ENCODE measurements around the gene UNC79.

Gene UNC79

GRCh38 chr14:93753647-93754046, 322.9 kb downstream of the UNC79 start (continued):
- TF ChIP-seq ZNF76 (tag by site-specific recombination; IDR thresholded peaks at IDR 0.05; ENCODE audit: borderline replicate concordance, low read depth) (no peak), REPIN1 (tag by site-specific recombination; IDR thresholded peaks at IDR 0.05; ENCODE audit: low read depth) (no peak), ZNF473 (tag by site-specific recombination; IDR thresholded peaks at IDR 0.05) (no peak), ZNF16 (tag by site-specific recombination; IDR thresholded peaks at IDR 0.05; ENCODE audit: low read depth) (no peak), HOXD13 (CRISPR knock-in tag; IDR thresholded peaks at IDR 0.05; ENCODE audit: borderline replicate concordance) (no peak), YY2 (tag by site-specific recombination; IDR thresholded peaks at IDR 0.05) (no peak), ZNF2 (tag by site-specific recombination; IDR thresholded peaks at IDR 0.05) (no peak), ZNF529 (tag by site-specific recombination; IDR thresholded peaks at IDR 0.05; ENCODE audit: insufficient replicate concordance) (no peak), ZBTB1 (tag by site-specific recombination; IDR thresholded peaks at IDR 0.05) (no peak), ZSCAN18 (tag by site-specific recombination; IDR thresholded peaks at IDR 0.05) (no peak), GLI4 (tag by site-specific recombination; IDR thresholded peaks at IDR 0.05) (no peak)

GRCh38 chr14:93757206-93757605, 326.5 kb downstream of the UNC79 start:
- Histone ChIP-seq H3K36me3 (ENCODE audit: control insufficient read depth in 2 of 2, insufficient read depth in 1 of 2, low read length in 2 of 2) (no peaks in the 10 kb centered on the region), H3K9me3 (ENCODE audit: control insufficient read depth, insufficient read depth, low read depth, low read length) (no peaks in the 10 kb centered on the region), H3K4me3 (ENCODE audit: low read depth, low read length) (no peak overlapping the region), H3K4me1 (ENCODE audit: control insufficient read depth, insufficient read depth, low read length) (no peaks in the 10 kb centered on the region), H3K27ac (ENCODE audit: extremely low read depth, low read depth, low read length) (no peak overlapping the region)
- ChIA-PET CTCF (no interaction called here), POLR2A (no interaction called here)
- no peak for TF ChIP-seq ZNF26 (tag by site-specific recombination; IDR thresholded peaks at IDR 0.05)
- TF ChIP-seq HIC1 (tag by site-specific recombination; IDR thresholded peaks at IDR 0.05) = no peak
- no peak for TF ChIP-seq ZBTB26 (tag by site-specific recombination; optimal IDR thresholded peaks at IDR 0.05)
- TF ChIP-seq ZNF362 (tag by site-specific recombination; IDR thresholded peaks at IDR 0.05) = no peak
- no peak for TF ChIP-seq ZBTB6 (tag by site-specific recombination; IDR thresholded peaks at IDR 0.05)
- TF ChIP-seq RBAK (tag by site-specific recombination; IDR thresholded peaks at IDR 0.05) = no peak
- TF ChIP-seq ZNF747 (tag by site-specific recombination; IDR thresholded peaks at IDR 0.05) = no peak
- no peak for TF ChIP-seq ZSCAN16 (tag by site-specific recombination; IDR thresholded peaks at IDR 0.05)
- no peak for TF ChIP-seq ZEB2 (tag by site-specific recombination; IDR thresholded peaks at IDR 0.05)
- no peak for TF ChIP-seq ZNF341 (tag by site-specific recombination; IDR thresholded peaks at IDR 0.05; ENCODE audit: low read depth)
- no peak for TF ChIP-seq GFI1B (tag by site-specific recombination; IDR thresholded peaks at IDR 0.05)
- no peak for TF ChIP-seq ZNF302 (tag by site-specific recombination; IDR thresholded peaks at IDR 0.05; ENCODE audit: low read depth)
- no peak for TF ChIP-seq ZNF37A (tag by site-specific recombination; IDR thresholded peaks at IDR 0.05)
- TF ChIP-seq ZBTB44 (tag by site-specific recombination; IDR thresholded peaks at IDR 0.05) = no peak
- no peak for TF ChIP-seq SALL2 (tag by site-specific recombination; IDR thresholded peaks at IDR 0.05; ENCODE audit: borderline replicate concordance)
- TF ChIP-seq ZNF292 (tag by site-specific recombination; IDR thresholded peaks at IDR 0.05; ENCODE audit: borderline replicate concordance, low read depth) = no peak
- no peak for TF ChIP-seq ZNF416 (tag by site-specific recombination; IDR thresholded peaks at IDR 0.05)

Data from HEK293 (cell line).